ENCODE data around the gene ITIH5. TPM values are rescaled to one million over a fixed set of nuclear protein-coding genes. Genes with fewer than 3 reads are reported as not detected.

The ITIH5 gene
- total RNA-seq, 2 experiments from 2014 or later, result not detected

DNA sequence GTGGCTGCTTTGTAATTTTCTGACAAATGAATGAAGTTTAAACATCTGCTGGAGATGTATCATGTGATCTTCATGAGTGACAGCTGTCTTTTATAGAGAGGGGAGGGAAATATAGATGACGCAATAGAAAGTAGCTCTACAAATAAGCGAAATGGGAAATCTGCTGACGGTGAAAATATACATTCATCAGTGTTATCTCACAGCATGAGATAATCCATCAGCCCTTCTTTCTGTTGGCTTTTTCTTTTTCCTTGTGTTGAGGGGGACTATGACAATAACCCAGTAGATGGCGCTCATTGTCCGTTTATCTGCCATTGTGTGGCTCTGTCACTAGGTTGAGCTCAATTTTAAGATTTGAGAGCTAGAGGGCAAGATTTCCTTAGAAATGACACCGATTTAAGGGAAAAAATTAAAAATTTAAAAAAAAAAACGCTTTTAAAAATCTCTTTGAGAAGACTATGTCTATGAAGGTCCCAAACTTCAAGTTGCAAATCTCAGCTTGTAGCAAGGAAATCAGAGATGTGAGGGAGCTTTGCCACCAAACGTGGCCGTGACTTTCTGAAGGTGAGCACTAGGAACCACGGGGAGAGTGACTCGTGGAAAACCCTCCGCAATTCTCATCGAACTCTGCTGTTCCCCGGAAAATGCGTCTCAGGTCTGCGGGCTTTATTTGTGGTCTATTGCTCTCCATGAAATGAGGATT, 141.3 kb downstream of the ITIH5 start:
- no peak overlapping the region for H3K27ac Mint-ChIP-seq

DNA sequence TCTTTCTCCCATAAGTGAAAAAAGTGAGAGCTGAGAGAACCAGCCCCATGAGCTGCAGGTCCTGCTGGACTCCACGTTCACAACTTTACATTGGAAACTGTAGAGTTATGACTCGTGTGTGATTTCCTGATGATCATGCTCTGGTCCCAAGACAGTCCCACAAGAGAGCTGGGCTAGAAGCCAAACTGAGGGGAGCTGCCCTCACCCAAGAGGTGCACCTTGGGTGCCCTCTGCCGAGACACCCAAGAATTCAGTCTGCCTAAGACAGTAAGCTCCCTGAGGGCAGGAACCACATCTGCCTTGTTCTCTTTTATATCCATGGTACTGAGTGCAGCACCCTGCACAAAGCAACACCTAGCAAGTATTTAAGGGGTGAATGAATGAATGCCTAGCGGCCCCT, 143.1 kb downstream of the ITIH5 start:
- peak; percentile 26 for DNase-seq
- ChIA-PET POLR2A (no interaction called here), CTCF (interaction anchor here (0.6 to 5.0 kb wide), 5 partner anchors 10 to 603 kb away, joined by 3 to 97 read pairs (median 3); no protein-coding TSS in a partner anchor)
- H3K9me3 Mint-ChIP-seq (ENCODE audit: low read depth), result no peaks in the 10 kb centered on the region
- no peak overlapping the region for H3K4me3 Mint-ChIP-seq
- H3K4me1 Mint-ChIP-seq, result peaks cover 18% of the 10 kb centered on the region
- H3K36me3 Mint-ChIP-seq (ENCODE audit: low read depth), result no peaks in the 10 kb centered on the region
- peak; percentile 48 for ATAC-seq
- H3K27ac Mint-ChIP-seq, result no peak overlapping the region
- no peaks in the 10 kb centered on the region for H3K27me3 Mint-ChIP-seq
- intact Hi-C loops (cut with DNase I, micrococcal nuclease), result loop anchor here (10.0 kb wide), 3 partner anchors 231 to 531 kb away; partner anchors contain the start of genes GATA3 (in 1 of the 2) and TAF3 (in 1 of the 2)

More for the DNA sequence above, 141.3 kb downstream of the ITIH5 start:
- intact Hi-C loops (cut with DNase I, micrococcal nuclease), result loop anchor here (1.0 to 10.0 kb wide), 6 partner anchors 162 to 1777 kb away; partner anchors contain the start of genes GATA3 (in 1 of the 2) and TAF3 (in 1 of the 2)
- ChIA-PET POLR2A (no interaction called here), CTCF (interaction anchor here (0.5 to 5.0 kb wide), 45 partner anchors 9 to 1791 kb away, joined by 3 to 97 read pairs (median 4); partner anchors contain the start of genes ATP5F1C and KIN)
- H3K4me1 Mint-ChIP-seq, result peaks cover 18% of the 10 kb centered on the region
- no peaks in the 10 kb centered on the region for H3K9me3 Mint-ChIP-seq (ENCODE audit: low read depth)
- H3K4me3 Mint-ChIP-seq, result no peak overlapping the region
- DNase-seq (peak; percentile 77), ATAC-seq (peak; percentile 90)
- H3K27me3 Mint-ChIP-seq, result peaks cover 2% of the 10 kb centered on the region
- no peaks in the 10 kb centered on the region for H3K36me3 Mint-ChIP-seq (ENCODE audit: low read depth)

DNA sequence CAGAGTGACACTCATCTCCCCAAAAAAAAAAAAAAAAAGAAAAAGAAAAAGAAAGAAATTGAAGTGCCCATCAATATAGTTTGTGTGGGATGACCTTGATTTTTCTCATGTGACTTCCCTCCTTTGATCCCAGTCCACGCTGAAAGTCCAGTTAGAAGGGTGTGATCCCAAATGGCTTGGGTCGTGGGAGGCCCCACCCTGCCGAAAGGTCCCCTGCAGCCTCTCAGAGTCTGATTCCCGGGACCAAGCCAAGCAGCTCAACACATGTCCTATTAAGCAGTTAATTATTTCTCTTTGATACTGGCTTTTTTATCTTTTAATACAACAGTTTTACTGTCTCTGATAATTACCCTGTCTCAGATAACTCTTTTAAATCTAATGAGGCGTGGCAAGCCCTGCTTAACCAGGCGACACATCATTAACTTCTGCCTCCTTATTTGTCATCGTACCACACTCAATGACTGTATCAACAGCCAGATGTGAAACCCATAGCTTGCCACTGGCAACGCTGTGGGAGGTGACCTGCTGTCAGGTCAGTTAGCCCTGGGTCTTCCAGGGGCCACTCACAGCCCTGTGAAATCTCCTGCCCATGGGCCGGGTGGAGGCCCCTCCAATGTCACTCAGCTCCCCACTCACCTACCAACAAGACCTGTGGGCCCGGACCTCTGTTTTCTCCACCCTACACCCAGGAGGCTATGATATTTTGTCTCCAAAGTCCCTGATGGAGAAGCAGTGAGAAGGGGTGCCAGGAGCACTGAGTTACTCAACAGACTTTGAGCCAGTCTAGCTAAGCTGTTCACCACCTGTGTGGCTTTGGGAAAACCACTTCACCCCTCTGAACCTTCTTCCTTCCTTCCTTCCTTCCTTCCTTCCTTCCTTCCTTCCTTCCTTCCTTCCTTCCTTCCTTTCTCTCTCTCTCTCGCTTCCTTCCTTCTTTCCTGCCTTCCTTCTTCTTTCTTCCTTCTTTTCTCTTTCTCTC, 146.0 kb downstream of the ITIH5 start:
- Mint-ChIP-seq H3K27ac (no peak overlapping the region), H3K4me3 (no peak overlapping the region), H3K27me3 (no peaks in the 10 kb centered on the region), H3K4me1 (peaks cover 18% of the 10 kb centered on the region), H3K36me3 (ENCODE audit: low read depth) (no peaks in the 10 kb centered on the region), H3K9me3 (ENCODE audit: low read depth) (no peaks in the 10 kb centered on the region)
- DNase-seq (no peak), ATAC-seq (no peak)
- ChIA-PET POLR2A (no interaction called here), CTCF (interaction anchor here (1.1 to 5.0 kb wide), 2 partner anchors 165 to 167 kb away, joined by 3 to 97 read pairs; no protein-coding TSS in a partner anchor)
- intact Hi-C loops (cut with DNase I, micrococcal nuclease), result loop anchor here (10.0 kb wide), 3 partner anchors 234 to 534 kb away; partner anchors contain the start of genes GATA3 (in 1 of the 2) and TAF3 (in 1 of the 2)

DNA sequence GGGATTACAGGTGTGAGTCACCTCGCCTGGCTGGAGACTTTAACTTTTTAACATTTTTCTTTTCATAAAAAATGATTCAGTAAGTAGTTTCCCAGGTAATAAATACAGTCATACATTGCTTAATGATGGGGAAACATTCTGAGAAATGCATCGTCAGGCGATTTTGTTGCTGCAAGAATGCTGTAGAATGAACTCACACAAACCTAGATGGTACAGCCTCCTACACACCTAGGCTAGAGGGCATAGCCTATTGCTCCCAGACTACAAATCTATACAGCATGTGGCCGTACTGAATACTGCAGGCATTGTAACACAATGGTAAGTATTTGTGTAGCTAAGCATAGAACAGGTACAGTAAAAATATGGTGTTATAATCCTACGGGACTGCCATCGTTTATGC, 147.4 kb downstream of the ITIH5 start:
- ChIA-PET CTCF (no interaction called here), POLR2A (no interaction called here)
- Mint-ChIP-seq H3K36me3 (ENCODE audit: low read depth) (no peaks in the 10 kb centered on the region), H3K9me3 (ENCODE audit: low read depth) (no peaks in the 10 kb centered on the region), H3K4me1 (peaks cover 11% of the 10 kb centered on the region), H3K4me3 (no peak overlapping the region), H3K27me3 (no peaks in the 10 kb centered on the region), H3K27ac (no peak overlapping the region)
- ATAC-seq (peak; percentile 47), DNase-seq (no peak)
- intact Hi-C loops (cut with DNase I, micrococcal nuclease), result no loop called here

DNA sequence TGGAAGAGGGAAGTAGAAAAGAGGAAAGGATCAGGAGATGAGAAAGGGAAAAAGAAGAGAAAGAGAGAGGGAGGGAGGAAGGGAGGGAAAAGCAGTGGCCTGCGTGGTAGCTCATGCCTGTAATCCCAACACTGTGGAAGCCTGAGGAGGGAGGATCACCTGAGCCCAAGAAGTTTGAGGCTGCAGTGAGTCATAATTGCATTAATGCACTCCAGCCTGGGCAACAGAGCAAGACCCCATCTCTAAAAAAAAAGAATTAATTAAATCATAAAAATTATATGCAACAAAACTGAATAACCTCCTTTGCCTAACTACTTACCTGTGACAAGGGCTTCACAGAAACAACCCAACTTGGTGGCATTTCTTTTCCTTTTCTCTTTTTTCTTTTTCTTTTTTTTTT, 148.1 kb downstream of the ITIH5 start:
- H3K4me1 Mint-ChIP-seq, result peaks cover 13% of the 10 kb centered on the region
- no peaks in the 10 kb centered on the region for H3K27me3 Mint-ChIP-seq
- no peak for DNase-seq
- H3K4me3 Mint-ChIP-seq, result no peak overlapping the region
- no peak overlapping the region for H3K27ac Mint-ChIP-seq
- ATAC-seq, result no peak
- CTCF ChIA-PET, result interaction anchor here (0.7 kb wide), 1 partner anchor 891 kb away, joined by 4 read pairs; no protein-coding TSS in a partner anchor
- intact Hi-C loops (cut with DNase I, micrococcal nuclease), result no loop called here
- H3K9me3 Mint-ChIP-seq (ENCODE audit: low read depth), result no peaks in the 10 kb centered on the region
- H3K36me3 Mint-ChIP-seq (ENCODE audit: low read depth), result no peaks in the 10 kb centered on the region
- POLR2A ChIA-PET, result no interaction called here

DNA sequence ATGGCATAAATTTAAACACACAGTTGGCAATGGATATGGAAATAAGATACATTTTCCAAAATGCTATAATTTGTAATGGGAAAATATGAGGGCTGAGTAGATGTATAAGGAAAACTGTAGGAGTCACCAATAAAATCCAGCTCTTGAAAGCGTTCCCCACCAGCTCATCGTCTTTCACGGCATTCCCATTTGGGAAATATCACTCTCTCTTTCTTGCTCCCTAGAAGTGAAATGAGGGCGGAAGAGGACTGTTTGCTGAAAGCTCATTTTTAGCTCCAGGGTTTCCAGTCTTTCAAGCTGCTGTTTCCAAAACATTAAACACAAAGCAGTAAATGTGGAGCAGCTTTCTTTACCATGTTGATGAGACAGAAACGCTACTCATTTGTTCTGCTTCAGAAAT, 151.3 kb downstream of the ITIH5 start:
- Mint-ChIP-seq H3K9me3 (ENCODE audit: low read depth) (peaks cover 4% of the 10 kb centered on the region), H3K36me3 (ENCODE audit: low read depth) (no peaks in the 10 kb centered on the region), H3K4me3 (no peak overlapping the region), H3K4me1 (peaks cover 19% of the 10 kb centered on the region), H3K27me3 (no peaks in the 10 kb centered on the region), H3K27ac (no peak overlapping the region)
- intact Hi-C loops (cut with DNase I, micrococcal nuclease), result no loop called here
- ChIA-PET POLR2A (no interaction called here), CTCF (interaction anchor here (0.6 to 1.9 kb wide), 2 partner anchors 10 to 555 kb away, joined by 4 to 7 read pairs; no protein-coding TSS in a partner anchor)
- no peak for ATAC-seq
- DNase-seq, result no peak

DNA sequence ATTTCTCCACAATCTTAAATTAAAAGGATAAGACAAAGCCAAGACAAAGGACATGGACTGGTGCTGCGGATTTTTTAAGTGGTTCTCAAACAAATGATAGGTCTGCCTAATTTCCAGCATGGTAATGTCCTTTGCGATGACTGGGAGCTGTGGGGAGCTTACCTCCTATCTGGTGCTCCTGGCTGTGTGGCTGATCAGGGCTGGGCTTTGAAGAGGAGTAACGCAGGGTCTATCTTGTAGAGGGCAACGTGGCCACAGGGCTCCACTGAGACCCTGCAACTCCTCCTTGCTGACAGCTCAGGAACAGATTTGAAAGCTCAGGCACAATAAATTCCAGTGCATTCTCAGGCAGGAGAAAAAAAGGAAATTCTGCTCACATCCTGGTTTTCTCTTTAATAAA, 152.8 kb downstream of the ITIH5 start:
- intact Hi-C loops (cut with DNase I, micrococcal nuclease), result no loop called here
- Mint-ChIP-seq H3K4me3 (no peak overlapping the region), H3K27ac (no peak overlapping the region), H3K4me1 (peaks cover 20% of the 10 kb centered on the region), H3K36me3 (ENCODE audit: low read depth) (peaks cover 7% of the 10 kb centered on the region), H3K9me3 (ENCODE audit: low read depth) (peaks cover 16% of the 10 kb centered on the region), H3K27me3 (no peaks in the 10 kb centered on the region)
- no peak for DNase-seq
- ChIA-PET CTCF (interaction anchor here (2.7 kb wide), 1 partner anchor 11 kb away, joined by 16 read pairs; no protein-coding TSS in a partner anchor), POLR2A (no interaction called here)
- no peak for ATAC-seq

DNA sequence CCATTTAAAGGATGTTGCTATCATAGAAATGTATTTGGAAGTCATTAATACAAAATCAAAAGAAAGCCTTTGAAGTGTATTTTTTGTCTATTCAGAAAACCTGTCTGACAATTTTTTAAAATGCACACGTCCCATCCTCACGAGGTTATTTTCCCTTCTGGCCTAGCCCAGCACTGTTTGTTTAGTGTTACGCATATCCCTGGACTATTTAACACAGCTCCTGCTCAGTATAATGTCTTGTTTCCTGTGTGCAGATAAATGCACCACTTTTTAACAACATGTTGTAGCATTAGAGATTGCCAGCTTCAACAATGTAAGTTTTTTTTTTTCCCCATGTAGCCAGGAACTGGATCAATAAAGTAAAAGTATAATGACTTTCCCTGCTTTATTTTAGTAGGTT, 153.3 kb downstream of the ITIH5 start:
- ChIA-PET POLR2A (no interaction called here), CTCF (interaction anchor here (2.7 kb wide), 1 partner anchor 11 kb away, joined by 16 read pairs; no protein-coding TSS in a partner anchor)
- Mint-ChIP-seq H3K4me3 (no peak overlapping the region), H3K36me3 (ENCODE audit: low read depth) (peaks cover 12% of the 10 kb centered on the region), H3K9me3 (ENCODE audit: low read depth) (peaks cover 21% of the 10 kb centered on the region), H3K4me1 (peaks cover 24% of the 10 kb centered on the region), H3K27ac (no peak overlapping the region), H3K27me3 (no peaks in the 10 kb centered on the region)
- ATAC-seq (no peak), DNase-seq (no peak)
- intact Hi-C loops (cut with DNase I, micrococcal nuclease), result no loop called here

DNA sequence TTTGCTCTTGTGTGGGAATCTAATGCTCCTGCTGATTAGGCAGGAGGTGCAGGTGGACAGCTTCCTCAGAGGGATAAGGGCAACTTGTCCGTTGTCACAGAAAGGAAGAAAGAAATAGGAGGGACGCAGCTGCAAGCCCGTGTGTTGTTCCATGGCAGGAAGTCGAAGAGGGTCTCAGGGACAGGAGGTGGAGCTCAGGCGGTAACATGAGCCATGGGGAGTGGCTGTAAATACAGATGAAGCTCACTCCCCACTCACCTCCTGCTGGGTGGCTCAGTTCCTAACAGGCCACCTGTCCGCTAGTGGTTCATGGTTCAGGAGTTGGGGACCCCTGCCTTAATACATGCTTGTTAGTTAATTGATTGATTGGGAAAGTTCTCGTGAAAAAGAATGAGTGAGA, 154.3 kb downstream of the ITIH5 start:
- H3K9me3 Mint-ChIP-seq (ENCODE audit: low read depth), result peaks cover 23% of the 10 kb centered on the region
- DNase-seq, result no peak
- intact Hi-C loops (cut with DNase I, micrococcal nuclease), result no loop called here
- H3K27me3 Mint-ChIP-seq, result no peaks in the 10 kb centered on the region
- ChIA-PET CTCF (interaction anchor here (2.7 kb wide), 1 partner anchor 12 kb away, joined by 16 read pairs; no protein-coding TSS in a partner anchor), POLR2A (no interaction called here)
- H3K4me3 Mint-ChIP-seq, result no peak overlapping the region
- peaks cover 34% of the 10 kb centered on the region for H3K4me1 Mint-ChIP-seq
- no peak overlapping the region for H3K27ac Mint-ChIP-seq
- ATAC-seq, result peak; percentile 33
- H3K36me3 Mint-ChIP-seq (ENCODE audit: low read depth), result peaks cover 15% of the 10 kb centered on the region

DNA sequence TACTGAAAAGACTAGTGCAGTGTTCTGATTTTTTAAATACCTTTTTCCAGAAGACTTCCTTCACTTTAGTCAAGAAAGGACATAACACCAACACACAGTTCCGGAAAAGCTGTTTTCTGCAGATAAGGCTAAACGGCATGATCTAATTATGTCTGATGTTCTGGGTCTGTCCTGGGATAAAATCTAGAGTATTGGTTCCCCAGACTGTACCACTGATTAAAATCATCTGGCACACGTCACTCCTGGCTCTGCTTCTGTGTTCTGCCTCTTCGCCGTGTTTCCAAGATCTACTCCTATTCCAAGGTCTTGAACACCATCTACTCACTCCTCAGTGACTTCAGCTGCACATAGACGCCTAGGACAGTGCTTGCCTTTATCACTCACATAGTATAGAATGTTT, 155.2 kb downstream of the ITIH5 start:
- Mint-ChIP-seq H3K4me3 (no peak overlapping the region), H3K4me1 (peaks cover 40% of the 10 kb centered on the region), H3K36me3 (ENCODE audit: low read depth) (peaks cover 15% of the 10 kb centered on the region), H3K9me3 (ENCODE audit: low read depth) (peaks cover 23% of the 10 kb centered on the region), H3K27me3 (no peaks in the 10 kb centered on the region), H3K27ac (no peak overlapping the region)
- ChIA-PET CTCF (no interaction called here), POLR2A (no interaction called here)
- intact Hi-C loops (cut with DNase I, micrococcal nuclease), result no loop called here
- ATAC-seq, result no peak
- no peak for DNase-seq
